ENCODE results near the gene TMEM50B.

GRCh38 chr21:33402001-33402979 is 77.5 kb downstream of the TMEM50B start:
- TF ChIP-seq CTCF (IDR thresholded peaks at IDR 0.05), result no peak
- TF ChIP-seq POLR2A (IDR thresholded peaks at IDR 0.05), result peak in 1 of 2 donors; percentile 32
